ENCODE data around the gene TAS2R13.

TAS2R13 gene

DNA sequence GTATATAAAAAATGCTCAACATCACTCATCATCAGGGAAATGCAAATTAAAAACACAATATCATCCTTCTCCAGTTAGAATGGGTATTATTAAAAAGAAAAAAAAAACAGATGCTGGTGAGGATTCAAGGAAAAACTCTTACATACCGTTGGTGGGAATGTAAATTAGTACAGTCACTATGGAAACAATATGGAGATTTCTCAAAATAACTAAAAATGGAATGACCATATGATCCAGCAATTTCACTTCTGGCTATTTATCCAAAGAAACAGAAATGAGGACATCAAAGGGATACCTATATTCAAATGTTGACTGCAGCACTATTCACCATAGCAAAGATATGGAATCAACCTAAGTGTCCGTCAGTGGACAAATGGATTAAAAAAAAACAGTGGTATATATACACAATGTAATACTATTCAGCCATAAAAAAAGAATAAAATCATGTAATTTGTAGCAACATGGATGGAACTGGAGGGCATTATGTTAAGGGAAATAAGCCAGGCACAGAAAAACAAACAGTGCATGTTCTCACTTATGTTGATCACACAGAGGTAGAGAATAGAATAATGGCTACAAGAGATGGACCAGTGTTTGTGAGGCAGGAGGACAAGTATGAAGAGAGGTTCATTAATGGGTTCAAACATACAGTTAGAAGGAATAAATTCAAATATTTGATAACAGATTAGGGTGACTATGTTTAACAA, 45.7 kb downstream of the TAS2R13 start:
- DNase-seq = no peak

DNA sequence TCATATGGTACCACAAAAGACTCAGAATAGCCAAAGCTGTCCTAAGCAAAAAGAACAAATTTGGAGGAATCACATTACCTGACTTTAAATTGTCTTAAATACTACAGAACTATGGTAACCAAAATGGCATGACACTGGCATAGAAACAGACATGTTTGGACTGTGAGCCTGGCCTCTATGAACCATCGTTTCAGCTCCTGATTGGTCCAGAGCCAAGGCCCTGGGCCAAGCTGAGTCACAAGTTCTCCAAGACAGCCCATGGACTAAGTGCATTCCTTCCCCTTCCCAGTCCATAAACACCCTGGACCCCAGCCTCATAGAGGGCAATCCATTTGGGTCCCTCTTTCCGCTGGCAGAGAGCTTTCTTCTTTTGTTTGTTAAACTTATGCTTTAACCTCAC, 48.0 kb downstream of the TAS2R13 start:
- DNase-seq = no peak
